HL-60 (cell line): ENCODE results near the gene INTS4.

Experiments
- DNase-seq, 2 experiments: peaks; one replicate each; pipeline ENCODE4 v3.0.0-alpha.2; 2010 to 2020; ENCODE audit warnings: low read depth in 1 of 2, low spot score in 1 of 2
- H3K27ac ChIP-seq: fragments of 250-450 bp; sonication (Bioruptor Pico); replicated peaks from 2 replicates; pipeline ENCODE4 v1.5.1; 2020; ENCODE audit warnings: mild to moderate bottlenecking, moderate library complexity
- H3K27me3 ChIP-seq: fragments of 250-450 bp; sonication (Bioruptor Pico); 2 replicates; pipeline ENCODE4 v1.5.1; 2021; ENCODE audit warnings: mild to moderate bottlenecking, moderate library complexity; ENCODE audit not compliant: insufficient read depth, poor library complexity, severe bottlenecking
- H3K4me3 ChIP-seq: replicated peaks from 2 replicates; pipeline ENCODE4 v1.5.1; 2011; ENCODE audit warnings: mild to moderate bottlenecking, control low read depth, low read length; ENCODE audit not compliant: insufficient read depth
- GABPA ChIP-seq: IDR thresholded peaks from 2 replicates; pipeline ENCODE4 v1.6.1; 2012; ENCODE audit warnings: low read depth
- POLR2AphosphoS5 ChIP-seq: IDR thresholded peaks from 2 replicates; pipeline ENCODE4 v1.6.1; 2012; ENCODE audit warnings: low read depth
- SPI1 ChIP-seq: IDR thresholded peaks from 2 replicates; pipeline ENCODE4 v1.6.1; 2012; ENCODE audit warnings: low read depth, mild to moderate bottlenecking, borderline replicate concordance
- TF ChIP-seq, protein P1 (sequence below): IDR thresholded peaks from one replicate; pipeline ENCODE4 v1.5.1; 2011; ENCODE audit warnings: low read length, control low read depth, inconsistent platforms; ENCODE audit not compliant: insufficient read depth
- TF ChIP-seq, protein P2 (sequence below): IDR thresholded peaks from 2 replicates; pipeline ENCODE4 v1.6.1; 2012; ENCODE audit warnings: low read depth; ENCODE audit not compliant: insufficient replicate concordance

INTS4 gene

GRCh38 chr11:78021611-78022010 lies 27.1 kb upstream of the INTS4 start:
- Histone ChIP-seq H3K27ac (no peak overlapping the region), H3K27me3 (no peaks in the 10 kb centered on the region), H3K4me3 (no peak overlapping the region)
- TF ChIP-seq, protein P1, sequence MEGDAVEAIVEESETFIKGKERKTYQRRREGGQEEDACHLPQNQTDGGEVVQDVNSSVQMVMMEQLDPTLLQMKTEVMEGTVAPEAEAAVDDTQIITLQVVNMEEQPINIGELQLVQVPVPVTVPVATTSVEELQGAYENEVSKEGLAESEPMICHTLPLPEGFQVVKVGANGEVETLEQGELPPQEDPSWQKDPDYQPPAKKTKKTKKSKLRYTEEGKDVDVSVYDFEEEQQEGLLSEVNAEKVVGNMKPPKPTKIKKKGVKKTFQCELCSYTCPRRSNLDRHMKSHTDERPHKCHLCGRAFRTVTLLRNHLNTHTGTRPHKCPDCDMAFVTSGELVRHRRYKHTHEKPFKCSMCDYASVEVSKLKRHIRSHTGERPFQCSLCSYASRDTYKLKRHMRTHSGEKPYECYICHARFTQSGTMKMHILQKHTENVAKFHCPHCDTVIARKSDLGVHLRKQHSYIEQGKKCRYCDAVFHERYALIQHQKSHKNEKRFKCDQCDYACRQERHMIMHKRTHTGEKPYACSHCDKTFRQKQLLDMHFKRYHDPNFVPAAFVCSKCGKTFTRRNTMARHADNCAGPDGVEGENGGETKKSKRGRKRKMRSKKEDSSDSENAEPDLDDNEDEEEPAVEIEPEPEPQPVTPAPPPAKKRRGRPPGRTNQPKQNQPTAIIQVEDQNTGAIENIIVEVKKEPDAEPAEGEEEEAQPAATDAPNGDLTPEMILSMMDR = no peak
- TF ChIP-seq, protein P2, sequence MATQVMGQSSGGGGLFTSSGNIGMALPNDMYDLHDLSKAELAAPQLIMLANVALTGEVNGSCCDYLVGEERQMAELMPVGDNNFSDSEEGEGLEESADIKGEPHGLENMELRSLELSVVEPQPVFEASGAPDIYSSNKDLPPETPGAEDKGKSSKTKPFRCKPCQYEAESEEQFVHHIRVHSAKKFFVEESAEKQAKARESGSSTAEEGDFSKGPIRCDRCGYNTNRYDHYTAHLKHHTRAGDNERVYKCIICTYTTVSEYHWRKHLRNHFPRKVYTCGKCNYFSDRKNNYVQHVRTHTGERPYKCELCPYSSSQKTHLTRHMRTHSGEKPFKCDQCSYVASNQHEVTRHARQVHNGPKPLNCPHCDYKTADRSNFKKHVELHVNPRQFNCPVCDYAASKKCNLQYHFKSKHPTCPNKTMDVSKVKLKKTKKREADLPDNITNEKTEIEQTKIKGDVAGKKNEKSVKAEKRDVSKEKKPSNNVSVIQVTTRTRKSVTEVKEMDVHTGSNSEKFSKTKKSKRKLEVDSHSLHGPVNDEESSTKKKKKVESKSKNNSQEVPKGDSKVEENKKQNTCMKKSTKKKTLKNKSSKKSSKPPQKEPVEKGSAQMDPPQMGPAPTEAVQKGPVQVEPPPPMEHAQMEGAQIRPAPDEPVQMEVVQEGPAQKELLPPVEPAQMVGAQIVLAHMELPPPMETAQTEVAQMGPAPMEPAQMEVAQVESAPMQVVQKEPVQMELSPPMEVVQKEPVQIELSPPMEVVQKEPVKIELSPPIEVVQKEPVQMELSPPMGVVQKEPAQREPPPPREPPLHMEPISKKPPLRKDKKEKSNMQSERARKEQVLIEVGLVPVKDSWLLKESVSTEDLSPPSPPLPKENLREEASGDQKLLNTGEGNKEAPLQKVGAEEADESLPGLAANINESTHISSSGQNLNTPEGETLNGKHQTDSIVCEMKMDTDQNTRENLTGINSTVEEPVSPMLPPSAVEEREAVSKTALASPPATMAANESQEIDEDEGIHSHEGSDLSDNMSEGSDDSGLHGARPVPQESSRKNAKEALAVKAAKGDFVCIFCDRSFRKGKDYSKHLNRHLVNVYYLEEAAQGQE = no peak
- TF ChIP-seq SPI1 (no peak), GABPA (no peak), POLR2AphosphoS5 (no peak)
- DNase-seq = no peak

- H3K4me3 ChIP-seq = no peak overlapping the region
- H3K27ac ChIP-seq = no peak overlapping the region
- DNase-seq = no peak
- H3K27me3 ChIP-seq = no peaks in the 10 kb centered on the region
- no peak for TF ChIP-seq POLR2AphosphoS5
- no peak for TF ChIP-seq GABPA
- TF ChIP-seq, protein P1 = no peak
- TF ChIP-seq, protein P2 = no peak
- TF ChIP-seq SPI1 = no peak
These were observed 25.8 kb upstream of the INTS4 start for GRCh38 chr11:78020246-78020645.

GRCh38 chr11:78019808-78020207 lies 25.3 kb upstream of the INTS4 start:
- no peak overlapping the region for H3K27ac ChIP-seq
- DNase-seq = no peak
- no peak overlapping the region for H3K4me3 ChIP-seq
- H3K27me3 ChIP-seq = no peaks in the 10 kb centered on the region
- TF ChIP-seq POLR2AphosphoS5 = no peak
- TF ChIP-seq SPI1 = no peak
- TF ChIP-seq, protein P1 = no peak
- TF ChIP-seq GABPA = no peak
- TF ChIP-seq, protein P2 = no peak
